Measurements from ENCODE around the gene ACAN. TPM values are rescaled to one million over a fixed set of nuclear protein-coding genes. Genes with fewer than 3 reads are reported as not detected.

ACAN gene
- total RNA-seq, 1 experiment from 2014 or later: not detected

GRCh38 chr15:88902846-88903245, 99.6 kb downstream of the ACAN start:
- no peak for DNase-seq (ENCODE audit: low spot score)
- Histone ChIP-seq H3K4me1 (ENCODE audit: insufficient read depth, low read length, poor library complexity, severe bottlenecking) (peaks cover 5% of the 10 kb centered on the region), H3K27ac (ENCODE audit: low read depth, low read length, poor library complexity, severe bottlenecking) (no peak overlapping the region), H3K36me3 (ENCODE audit: insufficient read depth, low read length, poor library complexity, severe bottlenecking) (peaks cover 3% of the 10 kb centered on the region), H3K27me3 (replicated peaks; ENCODE audit: insufficient read depth, low read depth, low read length, poor library complexity) (no peaks in the 10 kb centered on the region), H3K4me3 (ENCODE audit: low read depth, low read length, poor library complexity, severe bottlenecking) (no peak overlapping the region), H3K9me3 (ENCODE audit: low read depth, low read length, poor library complexity, severe bottlenecking) (no peaks in the 10 kb centered on the region)
- no TSS peak for BruUV-seq (replicated peaks)
- intact Hi-C loops (cut with micrococcal nuclease; ENCODE audit: unreplicated experiment): no loop called here
- POLR2A ChIA-PET (ENCODE audit: low non-redundant PET): interaction anchor here (0.7 kb wide), 1 partner anchor 98 kb away, joined by 11 read pairs; no protein-coding TSS in a partner anchor
- CTCF ChIA-PET: interaction anchor here (0.5 kb wide), 1 partner anchor 93 kb away, joined by 10 read pairs; no protein-coding TSS in a partner anchor
- TF ChIP-seq EZH2 (IDR thresholded peaks at IDR 0.05; ENCODE audit: borderline replicate concordance, low read depth, low read length, poor library complexity, severe bottlenecking): no peak
- TF ChIP-seq CTCF (conservative IDR thresholded peaks at IDR 0.05; ENCODE audit: low read depth, low read length): no peak

GRCh38 chr15:88904257-88904623, 101.0 kb downstream of the ACAN start:
- DNase-seq (ENCODE audit: low spot score): no peak
- Histone ChIP-seq H3K9me3 (ENCODE audit: low read depth, low read length, poor library complexity, severe bottlenecking) (no peaks in the 10 kb centered on the region), H3K27ac (ENCODE audit: low read depth, low read length, poor library complexity, severe bottlenecking) (no peak overlapping the region), H3K36me3 (ENCODE audit: insufficient read depth, low read length, poor library complexity, severe bottlenecking) (peaks cover 3% of the 10 kb centered on the region), H3K27me3 (replicated peaks; ENCODE audit: insufficient read depth, low read depth, low read length, poor library complexity) (no peaks in the 10 kb centered on the region), H3K4me3 (ENCODE audit: low read depth, low read length, poor library complexity, severe bottlenecking) (no peak overlapping the region), H3K4me1 (ENCODE audit: insufficient read depth, low read length, poor library complexity, severe bottlenecking) (peaks cover 3% of the 10 kb centered on the region)
- TF ChIP-seq EZH2 (IDR thresholded peaks at IDR 0.05; ENCODE audit: borderline replicate concordance, low read depth, low read length, poor library complexity, severe bottlenecking) (no peak), CTCF (conservative IDR thresholded peaks at IDR 0.05; ENCODE audit: low read depth, low read length) (no peak)
- CTCF ChIA-PET: interaction anchor here (0.5 to 1.3 kb wide), 10 partner anchors 16 to 268 kb away, joined by 3 to 14 read pairs (median 4); no protein-coding TSS in a partner anchor
- POLR2A ChIA-PET (ENCODE audit: low non-redundant PET): no interaction called here
- intact Hi-C loops (cut with micrococcal nuclease; ENCODE audit: unreplicated experiment): loop anchor here (1.0 kb wide), 1 partner anchor 113 kb away; no protein-coding TSS in a partner anchor
- BruUV-seq (replicated peaks): no TSS peak

- Histone ChIP-seq H3K27me3 (replicated peaks; ENCODE audit: insufficient read depth, low read depth, low read length, poor library complexity) (no peaks in the 10 kb centered on the region), H3K9me3 (ENCODE audit: low read depth, low read length, poor library complexity, severe bottlenecking) (no peaks in the 10 kb centered on the region), H3K4me3 (ENCODE audit: low read depth, low read length, poor library complexity, severe bottlenecking) (no peak overlapping the region), H3K27ac (ENCODE audit: low read depth, low read length, poor library complexity, severe bottlenecking) (no peak overlapping the region), H3K4me1 (ENCODE audit: insufficient read depth, low read length, poor library complexity, severe bottlenecking) (peaks cover 3% of the 10 kb centered on the region), H3K36me3 (ENCODE audit: insufficient read depth, low read length, poor library complexity, severe bottlenecking) (peaks cover 3% of the 10 kb centered on the region)
- intact Hi-C loops (cut with micrococcal nuclease; ENCODE audit: unreplicated experiment): loop anchor here (1.0 kb wide), 1 partner anchor 113 kb away; no protein-coding TSS in a partner anchor
- peak; percentile 96 for TF ChIP-seq CTCF (conservative IDR thresholded peaks at IDR 0.05; ENCODE audit: low read depth, low read length)
- TF ChIP-seq EZH2 (IDR thresholded peaks at IDR 0.05; ENCODE audit: borderline replicate concordance, low read depth, low read length, poor library complexity, severe bottlenecking): no peak
- ChIA-PET CTCF (interaction anchor here (0.5 to 1.3 kb wide), 14 partner anchors 16 to 273 kb away, joined by 3 to 14 read pairs (median 4); no protein-coding TSS in a partner anchor), POLR2A (ENCODE audit: low non-redundant PET) (interaction anchor here (0.6 kb wide), 1 partner anchor 409 kb away, joined by 4 read pairs; no protein-coding TSS in a partner anchor)
- no TSS peak for BruUV-seq (replicated peaks)
- peak; percentile 82 for DNase-seq (ENCODE audit: low spot score)
Measured at GRCh38 chr15:88904624-88905327, 101.5 kb downstream of the ACAN start.
